OCI-LY7 (cell line): ENCODE results near the gene GEMIN7. TPM values are rescaled to one million over a fixed set of nuclear protein-coding genes. Genes with fewer than 3 reads are reported as not detected.

ENCODE experiments used
- BruUV-seq: library from RNA; stranded (reverse); fragments of 400-500 nt; replicated peaks from 2 replicates; lab custom pipeline; 2021; lab: Mats Ljungman, UMichigan
- CTCF ChIA-PET: fragments of 300-600 bp; sonication (Branson Sonifier 250); formaldehyde crosslinking; loops from one replicate; lab custom pipeline; 2022; ENCODE audit warnings: antibody characterized with exemption; ENCODE audit not compliant: unreplicated experiment; lab: Charles Lee
- POLR2A ChIA-PET: fragments of 300-600 bp; sonication (Branson Sonifier 250); formaldehyde crosslinking; loops from one replicate; lab custom pipeline; 2022; ENCODE audit warnings: antibody characterized with exemption; lab: Charles Lee
- DNase-seq: peaks from one replicate; pipeline ENCODE4 v3.0.0-alpha.2; 2015; ENCODE audit warnings: low spot score
- H2AFZ ChIP-seq: fragments of 200-600 bp; sonication (generic), shearing (Covaris generic); 2 replicates; pipeline ENCODE4 v1.6.1; 2014; ENCODE audit warnings: mild to moderate bottlenecking, antibody characterized with exemption, low read length, moderate library complexity
- H3K27ac ChIP-seq: fragments of 200-600 bp; sonication (generic); 2 replicates; pipeline ENCODE4 v1.5.1; 2014; ENCODE audit warnings: mixed run types, low read depth, mild to moderate bottlenecking, moderate library complexity, low read length, inconsistent platforms; ENCODE audit not compliant: poor library complexity, severe bottlenecking
- H3K36me3 ChIP-seq: fragments of 200-600 bp; sonication (generic); 2 replicates; pipeline ENCODE4 v1.6.1; 2014; ENCODE audit warnings: mild to moderate bottlenecking, antibody characterized with exemption, low read length, moderate library complexity, mixed read lengths; ENCODE audit not compliant: insufficient read depth
- H3K4me1 ChIP-seq: fragments of 200-600 bp; sonication (generic); 2 replicates; pipeline ENCODE4 v1.5.1; 2014; ENCODE audit warnings: mild to moderate bottlenecking, low read length; ENCODE audit not compliant: insufficient read depth, poor library complexity, severe bottlenecking
- H3K4me2 ChIP-seq: fragments of 200-600 bp; sonication (generic); 2 replicates; pipeline ENCODE4 v1.6.1; 2014; ENCODE audit warnings: mild to moderate bottlenecking, low read length
- H3K4me3 ChIP-seq: fragments of 200-600 bp; sonication (generic); 2 replicates; pipeline ENCODE4 v1.5.1; 2014; ENCODE audit warnings: mild to moderate bottlenecking, low read depth, low read length; ENCODE audit not compliant: poor library complexity, severe bottlenecking
- H3K79me2 ChIP-seq: fragments of 200-600 bp; sonication (generic); 2 replicates; pipeline ENCODE4 v1.6.1; 2016; ENCODE audit warnings: low read depth, mild to moderate bottlenecking, low read length, moderate library complexity, mixed read lengths; ENCODE audit not compliant: insufficient read depth
- H3K9me2 ChIP-seq: fragments of 200-600 bp; sonication (generic); 2 replicates; pipeline ENCODE4 v1.6.1; 2016; ENCODE audit warnings: mild to moderate bottlenecking, low read length, mixed read lengths; ENCODE audit not compliant: insufficient read depth
- H3K9me3 ChIP-seq: fragments of 200-600 bp; sonication (generic); 2 replicates; pipeline ENCODE4 v1.6.1; 2014; ENCODE audit warnings: mild to moderate bottlenecking, mixed run types, low read length, mixed read lengths
- H4K20me1 ChIP-seq: fragments of 200-600 bp; sonication (generic); 2 replicates; pipeline ENCODE4 v1.6.1; 2014; ENCODE audit warnings: mild to moderate bottlenecking, antibody characterized with exemption, low read length, moderate library complexity, mixed read lengths; ENCODE audit not compliant: insufficient read depth
- CTCF ChIP-seq: fragments of 200-600 bp; sonication (generic); conservative IDR thresholded peaks from 2 replicates; pipeline ENCODE4 v1.5.1; 2014; ENCODE audit warnings: mild to moderate bottlenecking, antibody characterized with exemption, low read length, moderate library complexity, mixed read lengths
- EZH2phosphoT487 ChIP-seq: fragments of 200-600 bp; sonication (generic); IDR thresholded peaks from 2 replicates; pipeline ENCODE4 v1.6.1; 2018; ENCODE audit warnings: low read depth, borderline replicate concordance, mild to moderate bottlenecking, mixed run types, antibody characterized with exemption, low read length, moderate library complexity, mixed read lengths
- intact Hi-C: fragments of 100-400 bp; cut with micrococcal nuclease; formaldehyde crosslinking; loops from one replicate; pipeline ENCODE4 v1.10.0; 2022; ENCODE audit not compliant: unreplicated experiment
- total RNA-seq, 2 experiments: library from RNA; depleted of rRNA in 1 of 2; stranded (reverse); fragments of >200 nt in 1 of 2; shearing (Covaris generic) in 1 of 2; gene quantifications; 2 replicates each; pipeline ENCODE4 v1.2.3, GENCODE V29; 2014 to 2022

The GEMIN7 gene
- total RNA-seq, 2 experiments from 2014 or later: 46.3 to 60.0 TPM

GRCh38 chr19:45123440-45123850, 44.4 kb downstream of the GEMIN7 start:
- Histone ChIP-seq H2AFZ (no peak overlapping the region), H3K4me2 (no peak overlapping the region), H3K9me2 (no peaks in the 10 kb centered on the region), H4K20me1 (peaks cover 6% of the 10 kb centered on the region; the same call in 1 of the 2 replicates), H3K9me3 (no peaks in the 10 kb centered on the region), H3K27ac (no peak overlapping the region), H3K4me1 (peaks cover 50% of the 10 kb centered on the region), H3K36me3 (peaks cover 8% of the 10 kb centered on the region), H3K79me2 (peaks cover 29% of the 10 kb centered on the region; the same call in 1 of the 2 replicates), H3K4me3 (no peak overlapping the region)
- TF ChIP-seq CTCF (no peak), EZH2phosphoT487 (no peak)
- intact Hi-C loops: no loop called here
- POLR2A ChIA-PET: interaction anchor here (0.6 kb wide), 1 partner anchor 352 kb away, joined by 4 read pairs; no protein-coding TSS in a partner anchor
- no TSS peak for BruUV-seq
- DNase-seq: no peak
- CTCF ChIA-PET: no interaction called here

GRCh38 chr19:45124021-45124420, 45.0 kb downstream of the GEMIN7 start:
- Histone ChIP-seq H3K4me3 (no peak overlapping the region), H3K79me2 (peaks cover 26% of the 10 kb centered on the region; the same call in 1 of the 2 replicates), H3K9me3 (no peaks in the 10 kb centered on the region), H4K20me1 (peaks cover 4% of the 10 kb centered on the region; the same call in 1 of the 2 replicates), H3K9me2 (no peaks in the 10 kb centered on the region), H3K36me3 (peaks cover 8% of the 10 kb centered on the region), H3K27ac (no peak overlapping the region), H3K4me1 (peaks cover 44% of the 10 kb centered on the region), H2AFZ (no peak overlapping the region), H3K4me2 (no peak overlapping the region)
- BruUV-seq: no TSS peak
- POLR2A ChIA-PET: interaction anchor here (0.6 kb wide), 1 partner anchor 352 kb away, joined by 4 read pairs; no protein-coding TSS in a partner anchor
- TF ChIP-seq EZH2phosphoT487 (no peak), CTCF (no peak)
- no peak for DNase-seq
- CTCF ChIA-PET: no interaction called here
- intact Hi-C loops: no loop called here

GRCh38 chr19:45125360-45125759, 46.3 kb downstream of the GEMIN7 start:
- H4K20me1 ChIP-seq: peaks cover 4% of the 10 kb centered on the region; the same call in 1 of the 2 replicates
- H3K36me3 ChIP-seq: 0 out of 2 replicates have a peak, but pooled peaks cover 3% of the 10 kb centered on the region
- H3K9me2 ChIP-seq: no peaks in the 10 kb centered on the region
- CTCF ChIA-PET: interaction anchor here (1.9 kb wide), 1 partner anchor 11 kb away, joined by 8 read pairs; no protein-coding TSS in a partner anchor
- H3K4me3 ChIP-seq: no peak overlapping the region
- H3K9me3 ChIP-seq: no peaks in the 10 kb centered on the region
- intact Hi-C loops: no loop called here
- H3K27ac ChIP-seq: no peak overlapping the region
- no peak overlapping the region for H3K4me2 ChIP-seq
- TF ChIP-seq CTCF (no peak), EZH2phosphoT487 (no peak)
- peaks cover 43% of the 10 kb centered on the region for H3K4me1 ChIP-seq
- POLR2A ChIA-PET: interaction anchor here (0.9 kb wide), 1 partner anchor 74 kb away, joined by 3 read pairs; no protein-coding TSS in a partner anchor
- no TSS peak for BruUV-seq
- no peak overlapping the region for H2AFZ ChIP-seq
- DNase-seq: no peak
- H3K79me2 ChIP-seq: peaks cover 19% of the 10 kb centered on the region; the same call in 1 of the 2 replicates
